Osteocyte (in vitro differentiated cells): ENCODE data around the gene ROR1. TPM values are rescaled to one million over a fixed set of nuclear protein-coding genes. Genes with fewer than 3 reads are reported as not detected.

Experiments used
- DNase-seq: peaks from one replicate; pipeline ENCODE4 v3.0.0; 2021; ENCODE audit warnings: mixed read lengths; ENCODE audit not compliant: unreplicated experiment; ENCODE audit errors: extremely low spot score
- H3K27ac Mint-ChIP-seq: one replicate; pipeline ENCODE4 v1.8.0; 2021; ENCODE audit warnings: mild to moderate bottlenecking, mixed read lengths; ENCODE audit not compliant: unreplicated experiment
- H3K27me3 Mint-ChIP-seq: one replicate; pipeline ENCODE4 v1.8.0; 2021; ENCODE audit warnings: mixed read lengths; ENCODE audit not compliant: unreplicated experiment
- H3K36me3 Mint-ChIP-seq: one replicate; pipeline ENCODE4 v1.8.0; 2021; ENCODE audit warnings: mixed read lengths; ENCODE audit not compliant: unreplicated experiment
- H3K4me1 Mint-ChIP-seq: one replicate; pipeline ENCODE4 v1.8.0; 2021; ENCODE audit warnings: mixed read lengths; ENCODE audit not compliant: unreplicated experiment
- H3K4me3 Mint-ChIP-seq: one replicate; pipeline ENCODE4 v1.8.0; 2021; ENCODE audit warnings: mild to moderate bottlenecking, moderate library complexity, mixed read lengths; ENCODE audit not compliant: unreplicated experiment
- H3K9me3 Mint-ChIP-seq: one replicate; pipeline ENCODE4 v1.8.0; 2021; ENCODE audit warnings: mixed read lengths; ENCODE audit not compliant: unreplicated experiment
- CTCF ChIP-seq: fragments of 200-600 bp; sonication (generic); IDR thresholded peaks from 2 replicates; pipeline ENCODE4 v1.5.0; 2021; ENCODE audit warnings: antibody characterized with exemption, mild to moderate bottlenecking, moderate library complexity
- total RNA-seq: library from RNA; stranded (reverse); gene quantifications from 2 replicates; pipeline ENCODE4 v1.2.1, GENCODE V29; 2021

The ROR1 gene
- total RNA-seq, 1 donor from 2014 or later: 20.6 TPM

- H3K27ac Mint-ChIP-seq: no peak overlapping the region
- H3K4me3 Mint-ChIP-seq: no peak overlapping the region
- H3K27me3 Mint-ChIP-seq: no peaks in the 10 kb centered on the region
- peaks cover 6% of the 10 kb centered on the region for H3K9me3 Mint-ChIP-seq
- no peak for TF ChIP-seq CTCF
- no peaks in the 10 kb centered on the region for H3K36me3 Mint-ChIP-seq
- peaks cover 12% of the 10 kb centered on the region for H3K4me1 Mint-ChIP-seq
- DNase-seq: no peak
Observed at GRCh38 chr1:63984930-63985290, 211.1 kb downstream of the ROR1 start.

GRCh38 chr1:63987014-63987627, 213.3 kb downstream of the ROR1 start:
- TF ChIP-seq CTCF: no peak
- Mint-ChIP-seq H3K9me3 (peaks cover 6% of the 10 kb centered on the region), H3K4me1 (peaks cover 10% of the 10 kb centered on the region), H3K36me3 (no peaks in the 10 kb centered on the region), H3K4me3 (no peak overlapping the region), H3K27ac (no peak overlapping the region), H3K27me3 (no peaks in the 10 kb centered on the region)
- no peak for DNase-seq

- H3K27ac Mint-ChIP-seq: no peak overlapping the region
- H3K9me3 Mint-ChIP-seq: peaks cover 6% of the 10 kb centered on the region
- H3K4me3 Mint-ChIP-seq: no peak overlapping the region
- TF ChIP-seq CTCF: no peak
- H3K4me1 Mint-ChIP-seq: peaks cover 5% of the 10 kb centered on the region
- H3K27me3 Mint-ChIP-seq: no peaks in the 10 kb centered on the region
- no peak for DNase-seq
- no peaks in the 10 kb centered on the region for H3K36me3 Mint-ChIP-seq
Observed at GRCh38 chr1:63987628-63988024, 213.8 kb downstream of the ROR1 start.

GRCh38 chr1:63988941-63989340, 215.1 kb downstream of the ROR1 start:
- Mint-ChIP-seq H3K27me3 (no peaks in the 10 kb centered on the region), H3K4me3 (no peak overlapping the region), H3K27ac (no peak overlapping the region), H3K9me3 (peaks cover 6% of the 10 kb centered on the region), H3K36me3 (no peaks in the 10 kb centered on the region), H3K4me1 (peaks cover 4% of the 10 kb centered on the region)
- no peak for TF ChIP-seq CTCF
- no peak for DNase-seq

GRCh38 chr1:63991685-63992084, 217.9 kb downstream of the ROR1 start:
- DNase-seq: no peak
- Mint-ChIP-seq H3K4me3 (no peak overlapping the region), H3K27ac (no peak overlapping the region)

More at GRCh38 chr1:63991685-63992084, 217.9 kb downstream of the ROR1 start:
- no peaks in the 10 kb centered on the region for H3K27me3 Mint-ChIP-seq
- no peaks in the 10 kb centered on the region for H3K36me3 Mint-ChIP-seq
- TF ChIP-seq CTCF: no peak
- H3K9me3 Mint-ChIP-seq: peaks cover 6% of the 10 kb centered on the region
- H3K4me1 Mint-ChIP-seq: peaks cover 2% of the 10 kb centered on the region
